GM23248 (cell line): ENCODE measurements around the gene PACSIN3. TPM values are rescaled to one million over a fixed set of nuclear protein-coding genes. Genes with fewer than 3 reads are reported as not detected.

Source experiments
- DNase-seq: peaks from one replicate; pipeline ENCODE4 v3.0.0-alpha.2; 2015
- H2AFZ ChIP-seq: fragments of 200-600 bp; sonication (generic); 2 replicates; pipeline ENCODE4 v1.6.1; 2016; ENCODE audit warnings: antibody characterized with exemption
- H3F3A ChIP-seq: fragments of 200-600 bp; sonication (generic); 2 replicates; pipeline ENCODE4 v1.6.1; 2016; ENCODE audit warnings: mild to moderate bottlenecking, antibody characterized with exemption, mixed run types; ENCODE audit not compliant: insufficient read depth
- H3K27ac ChIP-seq: fragments of 200-600 bp; sonication (generic); 2 replicates; pipeline ENCODE4 v1.5.1; 2016; ENCODE audit warnings: mild to moderate bottlenecking
- H3K27me3 ChIP-seq: fragments of 200-600 bp; sonication (generic); replicated peaks from 2 replicates; pipeline ENCODE4 v1.6.1; 2016; ENCODE audit warnings: mild to moderate bottlenecking; ENCODE audit not compliant: insufficient read depth
- H3K36me3 ChIP-seq: fragments of 200-600 bp; sonication (generic); 2 replicates; pipeline ENCODE4 v1.6.1; 2016; ENCODE audit warnings: low read depth, mild to moderate bottlenecking
- H3K4me1 ChIP-seq: fragments of 200-600 bp; sonication (generic); 2 replicates; pipeline ENCODE4 v1.6.1; 2016; ENCODE audit warnings: mild to moderate bottlenecking; ENCODE audit not compliant: insufficient read depth
- H3K4me2 ChIP-seq: fragments of 200-600 bp; sonication (generic); one replicate; pipeline ENCODE4 v1.6.1; 2016; ENCODE audit warnings: mild to moderate bottlenecking; ENCODE audit not compliant: unreplicated experiment
- H3K4me3 ChIP-seq: fragments of 200-600 bp; sonication (generic); 2 replicates; pipeline ENCODE4 v1.5.1; 2016; ENCODE audit warnings: mild to moderate bottlenecking
- H3K79me2 ChIP-seq: fragments of 200-600 bp; sonication (generic); 2 replicates; pipeline ENCODE4 v1.6.1; 2016; ENCODE audit warnings: mild to moderate bottlenecking; ENCODE audit not compliant: insufficient read depth
- H3K9ac ChIP-seq: fragments of 200-600 bp; sonication (generic); 2 replicates; pipeline ENCODE4 v1.6.1; 2016; ENCODE audit warnings: mild to moderate bottlenecking
- H3K9me2 ChIP-seq: fragments of 200-600 bp; sonication (generic); 2 replicates; pipeline ENCODE4 v1.6.1; 2016; ENCODE audit warnings: mixed run types, mild to moderate bottlenecking, moderate library complexity; ENCODE audit not compliant: insufficient read depth
- H3K9me3 ChIP-seq: fragments of 200-600 bp; sonication (generic); one replicate; pipeline ENCODE4 v1.6.1; 2017; ENCODE audit warnings: low read depth
- H4K20me1 ChIP-seq: fragments of 200-600 bp; sonication (generic); 2 replicates; pipeline ENCODE4 v1.6.0; 2016; ENCODE audit not compliant: insufficient read depth
- EZH2 ChIP-seq: fragments of 200-600 bp; sonication (generic); IDR thresholded peaks from 2 replicates; pipeline ENCODE4 v1.6.1; 2018; ENCODE audit warnings: antibody characterized with exemption, mild to moderate bottlenecking; ENCODE audit not compliant: insufficient read depth, poor library complexity, severe bottlenecking
- EZH2phosphoT487 ChIP-seq: fragments of 200-600 bp; sonication (generic); IDR thresholded peaks from 2 replicates; pipeline ENCODE4 v1.6.1; 2018; ENCODE audit warnings: antibody characterized with exemption, moderate library complexity, mild to moderate bottlenecking, low read depth; ENCODE audit not compliant: insufficient read depth
- WGBS, 2 experiments: methylation state at CpG; one replicate each; pipeline ENCODE4 v1.1.6; 2015 to 2017; ENCODE audit warnings: low lambda C conversion rate in 2 of 2, low coverage in 1 of 2; ENCODE audit errors: missing lambda C conversion rate in 2 of 2; 5-methylcytosine and 5-hydroxymethylcytosine counted together
- in situ Hi-C: fragments of 300-500 bp; cut with MboI; formaldehyde crosslinking; loops from 2 replicates; pipeline ENCODE4 v1.15.0; 2020
- polyA plus RNA-seq: library from polyadenylated mRNA; unstranded; fragments of >200 nt; fragmentation: Nextera tagmentation; extraction: Ambion mirVana; gene quantifications from 2 replicates; pipeline ENCODE4 v1.2.1, GENCODE V29; 2016
- total RNA-seq: library from RNA; depleted of rRNA; stranded (reverse); fragments of >200 nt; shearing (Covaris generic); gene quantifications from 2 replicates; pipeline ENCODE4 v1.2.3, GENCODE V29; 2014

PACSIN3 gene
- total and polyA plus RNA-seq, 2 experiments from 2014 or later = 9.7 to 13.6 TPM

GRCh38 chr11:47156951-47157350, 29.3 kb downstream of the PACSIN3 start:
- in situ Hi-C loops = loop anchor here (5.0 kb wide), 1 partner anchor 270 kb away; no protein-coding TSS in a partner anchor
- no peaks in the 10 kb centered on the region for H3K27me3 ChIP-seq
- H3K36me3 ChIP-seq = no peaks in the 10 kb centered on the region
- H3K4me2 ChIP-seq = no peak overlapping the region
- no peaks in the 10 kb centered on the region for H3K79me2 ChIP-seq
- WGBS, 2 experiments = 88 to 90% methylated on average over 19 to 20 of the region's 20 CpGs
- H3K9me2 ChIP-seq = no peaks in the 10 kb centered on the region
- H3K4me1 ChIP-seq = peaks cover 9% of the 10 kb centered on the region
- no peak for DNase-seq
- no peak overlapping the region for H3K27ac ChIP-seq
- no peak overlapping the region for H2AFZ ChIP-seq
- H3K9me3 ChIP-seq = no peaks in the 10 kb centered on the region
- no peak overlapping the region for H3K9ac ChIP-seq
- no peak overlapping the region for H3K4me3 ChIP-seq
- H4K20me1 ChIP-seq = no peaks in the 10 kb centered on the region
- TF ChIP-seq EZH2phosphoT487 = no peak
- TF ChIP-seq EZH2 = no peak
- H3F3A ChIP-seq = peaks cover 18% of the 10 kb centered on the region

- WGBS, 2 experiments = 67 to 70% methylated on average over 6 of the region's 6 CpGs
- DNase-seq = peak; percentile 27
- H3K79me2 ChIP-seq = no peaks in the 10 kb centered on the region
- H3K4me1 ChIP-seq = peaks cover 9% of the 10 kb centered on the region
- H3K4me3 ChIP-seq = no peak overlapping the region
- H4K20me1 ChIP-seq = no peaks in the 10 kb centered on the region
- no peak overlapping the region for H3K27ac ChIP-seq
- TF ChIP-seq EZH2 (no peak), EZH2phosphoT487 (no peak)
- in situ Hi-C loops = loop anchor here (5.0 kb wide), 1 partner anchor 269 kb away; no protein-coding TSS in a partner anchor
- H3K36me3 ChIP-seq = no peaks in the 10 kb centered on the region
- no peaks in the 10 kb centered on the region for H3K27me3 ChIP-seq
- H3K9me2 ChIP-seq = no peaks in the 10 kb centered on the region
- no peak overlapping the region for H3K4me2 ChIP-seq
- no peak overlapping the region for H2AFZ ChIP-seq
- no peaks in the 10 kb centered on the region for H3K9me3 ChIP-seq
- H3F3A ChIP-seq = peaks cover 16% of the 10 kb centered on the region; the same call in 1 of the 2 replicates
- H3K9ac ChIP-seq = no peak overlapping the region
Measured at GRCh38 chr11:47156333-47156732, 29.9 kb downstream of the PACSIN3 start.

DNA sequence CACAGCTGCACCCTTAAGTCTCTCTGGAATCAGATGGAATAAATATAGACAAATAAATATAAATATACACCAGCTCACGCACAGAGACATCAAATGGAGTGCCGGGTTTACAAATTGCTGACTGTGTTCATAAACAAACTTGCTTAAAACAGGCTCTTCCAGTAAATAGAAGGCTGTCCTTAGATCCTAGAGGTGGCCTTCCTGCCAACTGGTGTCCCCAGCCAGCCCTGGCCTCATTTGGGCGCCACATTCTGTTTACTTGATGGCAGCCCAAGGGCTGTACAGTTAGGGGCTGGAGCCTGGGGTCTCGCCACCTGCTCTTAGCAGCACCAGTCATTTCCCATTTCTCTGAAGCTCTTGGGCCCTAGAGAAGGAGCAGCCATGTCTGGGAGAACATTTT, 30.4 kb downstream of the PACSIN3 start:
- H3K27ac ChIP-seq = no peak overlapping the region
- H3K4me2 ChIP-seq = no peak overlapping the region
- no peak for DNase-seq
- no peak overlapping the region for H2AFZ ChIP-seq
- no peaks in the 10 kb centered on the region for H3K9me3 ChIP-seq
- no peaks in the 10 kb centered on the region for H3K36me3 ChIP-seq
- H3K4me3 ChIP-seq = no peak overlapping the region
- H3K79me2 ChIP-seq = no peaks in the 10 kb centered on the region
- H3K4me1 ChIP-seq = peaks cover 9% of the 10 kb centered on the region
- H3K9ac ChIP-seq = no peak overlapping the region
- H3K27me3 ChIP-seq = no peaks in the 10 kb centered on the region
- H3K9me2 ChIP-seq = no peaks in the 10 kb centered on the region
- H3F3A ChIP-seq = peaks cover 16% of the 10 kb centered on the region; the same call in 1 of the 2 replicates
- 93 to 97% methylated on average over 4 of the region's 4 CpGs for WGBS, 2 experiments
- in situ Hi-C loops = loop anchor here (5.0 kb wide), 1 partner anchor 269 kb away; no protein-coding TSS in a partner anchor
- TF ChIP-seq EZH2phosphoT487 (no peak), EZH2 (no peak)
- no peaks in the 10 kb centered on the region for H4K20me1 ChIP-seq

DNA sequence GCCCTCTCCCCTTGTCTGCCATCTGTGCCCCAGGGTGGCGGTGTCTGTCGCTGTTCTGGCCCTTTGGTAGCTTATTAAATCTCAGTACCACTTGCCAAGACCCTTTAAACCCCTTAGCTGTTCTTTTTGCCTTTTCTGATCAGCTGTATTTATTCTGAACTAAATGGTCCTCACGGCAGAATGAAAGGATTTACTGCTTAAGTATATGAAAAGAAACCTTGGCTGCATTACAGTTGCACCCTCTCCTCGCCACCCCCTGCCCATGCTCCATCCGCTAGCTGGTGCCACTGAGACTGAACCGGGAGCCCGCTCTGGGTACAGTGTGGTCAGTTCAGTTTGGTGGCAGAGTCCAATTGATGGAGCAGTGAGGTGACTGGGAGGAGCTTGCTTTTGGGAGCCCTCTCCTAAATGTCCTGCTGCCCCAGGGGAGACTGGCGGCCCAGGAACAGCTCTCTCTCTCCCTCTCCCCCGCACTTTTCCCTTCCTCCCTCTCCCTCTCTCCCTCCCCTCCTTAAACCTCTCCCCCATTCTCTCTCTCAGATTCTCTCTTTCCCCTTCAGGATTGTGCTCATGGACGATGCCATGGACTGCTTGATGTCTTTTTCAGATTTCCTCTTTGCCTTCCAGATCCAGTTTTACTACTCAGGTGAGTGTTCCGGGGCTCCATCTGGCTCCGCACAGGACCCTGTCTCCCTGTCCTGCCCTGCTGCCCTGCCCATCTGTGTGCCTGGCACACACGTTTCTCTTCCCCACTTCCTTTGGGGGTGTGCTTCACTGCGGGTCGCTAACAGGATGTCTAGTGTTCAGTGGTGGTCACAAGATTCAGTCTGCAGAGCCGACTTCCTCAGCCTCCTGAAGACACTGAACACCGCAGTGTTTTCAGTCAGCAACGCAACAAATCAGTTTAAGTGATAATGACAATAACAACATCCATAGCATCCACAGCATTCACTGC, 31.3 kb downstream of the PACSIN3 start:
- Histone ChIP-seq H3K4me1 (peaks cover 9% of the 10 kb centered on the region), H2AFZ (no peak overlapping the region), H3K27me3 (no peaks in the 10 kb centered on the region), H4K20me1 (no peaks in the 10 kb centered on the region), H3F3A (peaks cover 16% of the 10 kb centered on the region; the same call in 1 of the 2 replicates), H3K9me2 (no peaks in the 10 kb centered on the region), H3K9me3 (no peaks in the 10 kb centered on the region), H3K36me3 (no peaks in the 10 kb centered on the region), H3K9ac (no peak overlapping the region), H3K4me3 (no peak overlapping the region), H3K27ac (no peak overlapping the region), H3K79me2 (no peaks in the 10 kb centered on the region), H3K4me2 (no peak overlapping the region)
- WGBS, 2 experiments = 62 to 65% methylated on average over 17 to 18 of the region's 18 CpGs
- in situ Hi-C loops = loop anchor here (5.0 kb wide), 1 partner anchor 268 kb away; no protein-coding TSS in a partner anchor
- TF ChIP-seq EZH2phosphoT487 (no peak), EZH2 (no peak)
- DNase-seq = no peak
